ENCODE results near the gene SYT6. TPM values are rescaled to one million over a fixed set of nuclear protein-coding genes. Genes with fewer than 3 reads are reported as not detected.

The SYT6 gene
- total and polyA plus RNA-seq, 2 of the 13 experiments (the other 11 are each of a cell fraction or from before 2014, with no cell fraction given) = not detected

DNA sequence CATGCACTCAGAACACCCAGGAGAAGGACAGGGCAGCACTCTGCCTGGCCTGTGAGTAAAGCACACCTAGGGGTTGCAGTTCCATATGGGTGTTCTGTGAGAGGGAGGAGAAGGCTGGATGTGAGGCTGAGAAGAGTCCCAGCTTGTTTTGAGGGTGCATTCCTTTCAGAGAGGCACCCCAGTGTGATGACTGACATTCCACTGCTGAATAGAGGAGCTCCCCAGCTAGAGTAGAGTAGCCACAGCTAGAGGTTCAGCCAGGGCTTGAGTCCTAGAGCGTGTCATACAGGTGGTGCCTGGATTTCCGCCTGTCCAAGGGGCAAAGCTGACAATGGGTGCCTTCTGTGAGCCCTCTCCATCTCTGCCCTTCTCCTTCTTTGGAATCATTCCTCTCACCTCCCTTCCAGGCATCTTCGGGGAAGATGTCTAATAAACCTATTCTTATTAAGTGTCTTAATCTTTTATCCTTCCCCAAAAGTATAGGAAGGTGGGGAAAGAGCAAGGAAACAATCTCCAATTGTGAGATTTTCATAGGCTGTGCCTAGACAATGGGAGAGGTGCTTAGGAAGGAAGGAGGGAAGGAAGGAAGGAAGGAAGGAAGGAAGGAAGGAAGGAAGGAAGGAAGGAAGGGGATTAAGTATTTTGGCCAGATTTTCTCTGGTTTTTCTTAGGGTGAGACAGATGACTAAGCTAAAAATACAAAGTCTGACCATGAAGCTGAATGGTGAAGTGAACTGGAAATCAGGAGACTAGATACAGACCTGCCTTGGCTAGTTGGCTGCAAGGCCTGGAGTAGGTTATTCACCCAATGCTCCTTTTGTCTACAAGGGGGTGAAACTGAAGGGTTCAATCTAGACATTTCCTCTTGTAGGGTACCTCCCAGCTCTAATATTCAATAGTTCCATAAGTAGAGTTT is 43.6 kb upstream of the SYT6 start:
- POLR2A ChIA-PET = no interaction called here
- ATAC-seq (no peak), DNase-seq (ENCODE audit: low spot score) (no peak), FAIRE-seq (no peak)
- in situ Hi-C loops (cut with HindIII; ENCODE audit: extremely low pct_ligation_motif_present, low pct_unique_long_range_greater_than_20kb) (no loop called here), intact Hi-C loops (cut with micrococcal nuclease; ENCODE audit: unreplicated experiment) (no loop called here)
- Histone ChIP-seq H3K27ac (ENCODE audit: extremely low read length, insufficient read depth, low read length) (no peak overlapping the region), H2AFZ (ENCODE audit: low read length) (no peak overlapping the region), H4K20me1 (ENCODE audit: insufficient read depth, low read length) (no peaks in the 10 kb centered on the region), H3K79me2 (ENCODE audit: insufficient read depth, low read length) (no peaks in the 10 kb centered on the region), H3K27me3 (ENCODE audit: control insufficient read depth in 1 of 2, insufficient read depth in 2 of 2, low read length in 2 of 2) (no peaks in the 10 kb centered on the region), H3K4me3 (replicated peaks in 1 of 3; ENCODE audit: insufficient read depth in 1 of 3, low read depth in 2 of 3, low read length in 3 of 3) (no peak overlapping the region), H3K9ac (ENCODE audit: insufficient read depth, low read depth, low read length) (no peak overlapping the region), H3K4me1 (ENCODE audit: insufficient read depth, low read length) (no peaks in the 10 kb centered on the region), H3K36me3 (replicated peaks in 1 of 2; ENCODE audit: control insufficient read depth in 1 of 2, insufficient read depth in 2 of 2, low read length in 2 of 2) (no peaks in the 10 kb centered on the region), H3K4me2 (ENCODE audit: low read depth, low read length) (no peak overlapping the region), H3K9me3 (ENCODE audit: low read length) (no peaks in the 10 kb centered on the region)
- CTCF ChIA-PET (ENCODE audit: low intra/inter-chr PET ratio, low total read pairs) = no interaction called here
- WGBS (ENCODE audit: low lambda C conversion rate) = 10% methylated on average over 3 of the region's 3 CpGs
- no TSS peak for BruUV-seq (replicated peaks)
- TF ChIP-seq, protein P1, sequence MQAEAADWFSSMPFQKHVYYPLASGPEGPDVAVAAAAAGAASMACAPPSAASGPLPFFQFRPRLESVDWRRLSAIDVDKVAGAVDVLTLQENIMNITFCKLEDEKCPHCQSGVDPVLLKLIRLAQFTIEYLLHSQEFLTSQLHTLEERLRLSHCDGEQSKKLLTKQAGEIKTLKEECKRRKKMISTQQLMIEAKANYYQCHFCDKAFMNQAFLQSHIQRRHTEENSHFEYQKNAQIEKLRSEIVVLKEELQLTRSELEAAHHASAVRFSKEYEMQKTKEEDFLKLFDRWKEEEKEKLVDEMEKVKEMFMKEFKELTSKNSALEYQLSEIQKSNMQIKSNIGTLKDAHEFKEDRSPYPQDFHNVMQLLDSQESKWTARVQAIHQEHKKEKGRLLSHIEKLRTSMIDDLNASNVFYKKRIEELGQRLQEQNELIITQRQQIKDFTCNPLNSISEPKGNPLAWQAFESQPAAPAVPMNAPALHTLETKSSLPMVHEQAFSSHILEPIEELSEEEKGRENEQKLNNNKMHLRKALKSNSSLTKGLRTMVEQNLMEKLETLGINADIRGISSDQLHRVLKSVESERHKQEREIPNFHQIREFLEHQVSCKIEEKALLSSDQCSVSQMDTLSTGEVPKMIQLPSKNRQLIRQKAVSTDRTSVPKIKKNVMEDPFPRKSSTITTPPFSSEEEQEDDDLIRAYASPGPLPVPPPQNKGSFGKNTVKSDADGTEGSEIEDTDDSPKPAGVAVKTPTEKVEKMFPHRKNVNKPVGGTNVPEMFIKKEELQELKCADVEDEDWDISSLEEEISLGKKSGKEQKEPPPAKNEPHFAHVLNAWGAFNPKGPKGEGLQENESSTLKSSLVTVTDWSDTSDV (CRISPR knock-in tag; IDR thresholded peaks at IDR 0.05) = no peak
- no peak for TF ChIP-seq HNRNPK (IDR thresholded peaks at IDR 0.05; ENCODE audit: low read depth, low read length, poor library complexity, severe bottlenecking)
- TF ChIP-seq NFE2L2 (IDR thresholded peaks at IDR 0.05; ENCODE audit: low read length) = 0 out of 2 replicates have a peak, but pooled peaks have one; percentile 12
- TF ChIP-seq ATM (IDR thresholded peaks at IDR 0.05; ENCODE audit: borderline replicate concordance) = no peak
- no peak for TF ChIP-seq ZKSCAN8 (CRISPR knock-in tag; IDR thresholded peaks at IDR 0.05; ENCODE audit: borderline replicate concordance)
- TF ChIP-seq MTA1 (CRISPR knock-in tag; IDR thresholded peaks at IDR 0.05; ENCODE audit: borderline replicate concordance) = no peak

All from HepG2 (cell line).